ENCODE data around the gene MBD3.

DNA sequence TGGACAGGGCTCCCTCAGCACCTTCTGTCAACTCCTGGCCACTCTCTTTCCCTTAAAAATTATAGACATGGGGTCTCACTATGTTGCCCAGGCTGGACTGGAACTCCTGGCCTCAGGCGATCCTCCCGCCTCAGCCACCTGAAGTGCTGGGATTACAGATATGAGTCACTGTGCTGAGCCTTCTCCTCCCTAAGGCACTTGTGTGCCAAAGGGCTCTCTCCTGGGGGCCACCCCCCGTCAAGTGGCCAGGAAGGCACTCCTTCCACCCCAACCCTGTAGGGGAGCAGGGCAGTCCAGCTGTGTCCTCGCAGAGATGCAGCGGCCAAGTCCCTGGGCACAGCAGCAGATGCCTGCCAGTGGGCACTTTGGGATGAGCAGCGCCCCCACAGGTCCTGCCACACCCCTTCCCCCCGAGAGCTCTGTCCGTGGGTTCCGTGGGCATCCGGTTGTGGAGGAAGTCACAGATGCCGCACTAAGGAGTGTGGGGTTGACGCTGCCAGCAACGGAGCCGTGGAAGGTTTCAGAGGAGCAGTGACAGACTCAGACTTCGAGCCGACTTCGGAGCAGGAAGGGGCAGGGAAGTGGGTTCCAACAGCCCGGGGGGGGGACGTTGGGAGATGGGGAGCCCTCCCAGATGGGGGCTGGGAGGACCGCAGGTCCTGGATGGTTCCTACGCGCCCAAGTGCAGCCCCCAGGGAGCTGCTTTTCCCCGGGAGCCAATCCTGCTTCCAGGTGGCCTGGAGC is 15.9 kb upstream of the MBD3 start:
- TF ChIP-seq, protein P1, sequence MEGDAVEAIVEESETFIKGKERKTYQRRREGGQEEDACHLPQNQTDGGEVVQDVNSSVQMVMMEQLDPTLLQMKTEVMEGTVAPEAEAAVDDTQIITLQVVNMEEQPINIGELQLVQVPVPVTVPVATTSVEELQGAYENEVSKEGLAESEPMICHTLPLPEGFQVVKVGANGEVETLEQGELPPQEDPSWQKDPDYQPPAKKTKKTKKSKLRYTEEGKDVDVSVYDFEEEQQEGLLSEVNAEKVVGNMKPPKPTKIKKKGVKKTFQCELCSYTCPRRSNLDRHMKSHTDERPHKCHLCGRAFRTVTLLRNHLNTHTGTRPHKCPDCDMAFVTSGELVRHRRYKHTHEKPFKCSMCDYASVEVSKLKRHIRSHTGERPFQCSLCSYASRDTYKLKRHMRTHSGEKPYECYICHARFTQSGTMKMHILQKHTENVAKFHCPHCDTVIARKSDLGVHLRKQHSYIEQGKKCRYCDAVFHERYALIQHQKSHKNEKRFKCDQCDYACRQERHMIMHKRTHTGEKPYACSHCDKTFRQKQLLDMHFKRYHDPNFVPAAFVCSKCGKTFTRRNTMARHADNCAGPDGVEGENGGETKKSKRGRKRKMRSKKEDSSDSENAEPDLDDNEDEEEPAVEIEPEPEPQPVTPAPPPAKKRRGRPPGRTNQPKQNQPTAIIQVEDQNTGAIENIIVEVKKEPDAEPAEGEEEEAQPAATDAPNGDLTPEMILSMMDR (IDR thresholded peaks at IDR 0.05): no peak
- TF ChIP-seq POLR2A (IDR thresholded peaks at IDR 0.05) (no peak), POLR2AphosphoS5 (IDR thresholded peaks at IDR 0.05) (no peak), EP300 (IDR thresholded peaks at IDR 0.05) (no peak)
